ENCODE data around the gene MYO18B. TPM values are rescaled to one million over a fixed set of nuclear protein-coding genes. Genes with fewer than 3 reads are reported as not detected.

The MYO18B gene
- total RNA-seq, 1 experiment from 2014 or later: not detected

DNA sequence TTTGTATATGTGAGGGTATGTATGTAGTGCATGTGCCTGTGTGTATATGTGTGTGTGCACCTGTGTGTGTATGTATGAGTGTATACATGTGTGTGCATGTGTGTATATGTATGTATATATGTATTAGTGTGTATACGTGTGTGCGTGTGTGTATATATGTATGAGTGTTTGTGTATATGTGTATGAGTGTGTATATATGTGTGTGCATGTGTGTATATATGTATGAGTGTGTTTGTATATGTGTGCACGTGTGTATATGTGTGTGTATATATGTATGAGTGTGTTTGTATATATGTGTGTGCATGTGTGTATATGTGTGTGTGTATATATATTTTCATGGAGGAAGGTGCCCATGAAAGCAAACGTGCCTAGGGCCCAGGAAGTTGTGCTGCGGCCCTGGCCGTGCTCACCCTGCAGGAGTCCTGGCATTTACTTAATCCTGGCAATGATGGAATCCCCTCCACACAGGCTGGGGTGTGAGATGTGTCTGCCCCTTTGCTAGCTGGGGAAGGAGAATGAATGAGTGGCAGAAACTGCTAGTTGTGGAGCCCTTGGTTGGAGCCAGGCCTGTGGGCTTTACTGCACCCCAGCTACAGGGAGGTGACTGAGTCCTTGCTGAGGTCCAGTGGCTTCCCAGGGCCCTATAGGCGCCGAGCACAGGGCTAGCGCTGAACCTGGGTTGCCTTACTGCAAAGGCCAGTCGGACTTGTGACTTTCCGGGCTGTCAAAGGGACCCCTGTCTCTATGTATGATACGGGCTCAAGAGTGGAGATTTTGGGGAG, 97.2 kb downstream of the MYO18B start:
- Histone ChIP-seq H3K9ac (ENCODE audit: low read length) (no peak overlapping the region), H3K4me1 (ENCODE audit: insufficient read depth, low read length) (no peaks in the 10 kb centered on the region), H3K4me3 (ENCODE audit: low read length) (no peak overlapping the region), H2AFZ (ENCODE audit: low read length) (no peak overlapping the region), H4K20me1 (ENCODE audit: low read length) (no peaks in the 10 kb centered on the region), H3K27ac (ENCODE audit: low read length) (no peak overlapping the region), H3K9me3 (ENCODE audit: low read length) (no peaks in the 10 kb centered on the region), H3K36me3 (ENCODE audit: low read depth, low read length) (no peaks in the 10 kb centered on the region), H3K9me2 (replicated peaks; ENCODE audit: low read length) (no peaks in the 10 kb centered on the region), H3F3A (ENCODE audit: low read length, unreplicated experiment) (no peaks in the 10 kb centered on the region), H3K4me2 (ENCODE audit: low read length) (no peak overlapping the region), H3K79me2 (ENCODE audit: low read length) (no peaks in the 10 kb centered on the region), H3K27me3 (ENCODE audit: low read length) (no peaks in the 10 kb centered on the region)
- POLR2A ChIA-PET (ENCODE audit: unreplicated experiment): no interaction called here
- ATAC-seq (no peak), DNase-seq (no peak)
- CTCF ChIA-PET: no interaction called here
- BruUV-seq (replicated peaks): no TSS peak
- intact Hi-C loops (cut with micrococcal nuclease): no loop called here
- TF ChIP-seq CTCF (conservative IDR thresholded peaks at IDR 0.05; ENCODE audit: low read depth, low read length) (no peak), EZH2 (IDR thresholded peaks at IDR 0.05; ENCODE audit: low read length, unreplicated experiment) (no peak), EZH2phosphoT487 (IDR thresholded peaks at IDR 0.05; ENCODE audit: borderline replicate concordance, low read length) (no peak)

- Histone ChIP-seq H3K9me2 (replicated peaks; ENCODE audit: low read length) (no peaks in the 10 kb centered on the region), H3K27ac (ENCODE audit: low read length) (no peak overlapping the region), H3K27me3 (ENCODE audit: low read length) (no peaks in the 10 kb centered on the region), H3K9me3 (ENCODE audit: low read length) (no peaks in the 10 kb centered on the region), H3K4me1 (ENCODE audit: insufficient read depth, low read length) (no peaks in the 10 kb centered on the region), H2AFZ (ENCODE audit: low read length) (no peak overlapping the region), H3F3A (ENCODE audit: low read length, unreplicated experiment) (no peaks in the 10 kb centered on the region), H3K9ac (ENCODE audit: low read length) (no peak overlapping the region), H3K4me3 (ENCODE audit: low read length) (no peak overlapping the region), H3K79me2 (ENCODE audit: low read length) (no peaks in the 10 kb centered on the region), H3K4me2 (ENCODE audit: low read length) (no peak overlapping the region), H3K36me3 (ENCODE audit: low read depth, low read length) (no peaks in the 10 kb centered on the region), H4K20me1 (ENCODE audit: low read length) (no peaks in the 10 kb centered on the region)
- TF ChIP-seq EZH2 (IDR thresholded peaks at IDR 0.05; ENCODE audit: low read length, unreplicated experiment): no peak
- ATAC-seq (no peak), DNase-seq (no peak)
- CTCF ChIA-PET: no interaction called here
- POLR2A ChIA-PET (ENCODE audit: unreplicated experiment): no interaction called here
- intact Hi-C loops (cut with micrococcal nuclease): no loop called here
- BruUV-seq (replicated peaks): no TSS peak
Observed at GRCh38 chr22:25839755-25840154, 97.8 kb downstream of the MYO18B start.

- Histone ChIP-seq H3K27me3 (ENCODE audit: low read length) (no peaks in the 10 kb centered on the region), H4K20me1 (ENCODE audit: low read length) (no peaks in the 10 kb centered on the region), H3K9me3 (ENCODE audit: low read length) (no peaks in the 10 kb centered on the region), H3K27ac (ENCODE audit: low read length) (no peak overlapping the region), H3K36me3 (ENCODE audit: low read depth, low read length) (no peaks in the 10 kb centered on the region), H3K4me3 (ENCODE audit: low read length) (no peak overlapping the region), H3K4me1 (ENCODE audit: insufficient read depth, low read length) (no peaks in the 10 kb centered on the region), H3K79me2 (ENCODE audit: low read length) (no peaks in the 10 kb centered on the region), H3F3A (ENCODE audit: low read length, unreplicated experiment) (no peaks in the 10 kb centered on the region), H2AFZ (ENCODE audit: low read length) (no peak overlapping the region), H3K9me2 (replicated peaks; ENCODE audit: low read length) (no peaks in the 10 kb centered on the region), H3K4me2 (ENCODE audit: low read length) (no peak overlapping the region), H3K9ac (ENCODE audit: low read length) (no peak overlapping the region)
- DNase-seq (no peak), ATAC-seq (no peak)
- no TSS peak for BruUV-seq (replicated peaks)
- TF ChIP-seq CTCF (conservative IDR thresholded peaks at IDR 0.05; ENCODE audit: low read depth, low read length) (no peak), EZH2 (IDR thresholded peaks at IDR 0.05; ENCODE audit: low read length, unreplicated experiment) (no peak), EZH2phosphoT487 (IDR thresholded peaks at IDR 0.05; ENCODE audit: borderline replicate concordance, low read length) (no peak)
- ChIA-PET POLR2A (ENCODE audit: unreplicated experiment) (no interaction called here), CTCF (no interaction called here)
- intact Hi-C loops (cut with micrococcal nuclease): no loop called here
Observed at GRCh38 chr22:25840167-25840566, 98.2 kb downstream of the MYO18B start.

Measured in PC-3 (cell line).